Kidney epithelial cell (primary cell): ENCODE results near the gene TMEM272. TPM values are rescaled to one million over a fixed set of nuclear protein-coding genes. Genes with fewer than 3 reads are reported as not detected.

ENCODE experiments used
- DNase-seq: peaks from one replicate; pipeline ENCODE4 v3.0.0-alpha.2; 2010; ENCODE audit warnings: low read depth
- H3K27me3 ChIP-seq: 2 replicates; pipeline ENCODE4 v1.6.0; 2011; ENCODE audit warnings: low read length; ENCODE audit not compliant: control insufficient read depth, insufficient read depth
- H3K36me3 ChIP-seq: 2 replicates; pipeline ENCODE4 v1.5.1; 2011; ENCODE audit warnings: low read length; ENCODE audit not compliant: control insufficient read depth, insufficient read depth
- H3K4me3 ChIP-seq: 2 replicates; pipeline ENCODE4 v1.5.1; 2011; ENCODE audit warnings: low read depth, mild to moderate bottlenecking, control low read depth, low read length
- total RNA-seq: library from RNA; depleted of rRNA; stranded (reverse); fragments of >200 nt; gene quantifications from 2 replicates; pipeline ENCODE4 v1.2.3, GENCODE V29; 2015
- TF ChIP-seq, protein P1 (sequence below): IDR thresholded peaks from 2 replicates; pipeline ENCODE4 v1.5.1; 2011; ENCODE audit warnings: mild to moderate bottlenecking, moderate library complexity, low read length, control low read depth, inconsistent platforms; ENCODE audit not compliant: insufficient read depth, poor library complexity, severe bottlenecking

Gene TMEM272
- total RNA-seq, 1 donor from 2014 or later = not detected

DNA sequence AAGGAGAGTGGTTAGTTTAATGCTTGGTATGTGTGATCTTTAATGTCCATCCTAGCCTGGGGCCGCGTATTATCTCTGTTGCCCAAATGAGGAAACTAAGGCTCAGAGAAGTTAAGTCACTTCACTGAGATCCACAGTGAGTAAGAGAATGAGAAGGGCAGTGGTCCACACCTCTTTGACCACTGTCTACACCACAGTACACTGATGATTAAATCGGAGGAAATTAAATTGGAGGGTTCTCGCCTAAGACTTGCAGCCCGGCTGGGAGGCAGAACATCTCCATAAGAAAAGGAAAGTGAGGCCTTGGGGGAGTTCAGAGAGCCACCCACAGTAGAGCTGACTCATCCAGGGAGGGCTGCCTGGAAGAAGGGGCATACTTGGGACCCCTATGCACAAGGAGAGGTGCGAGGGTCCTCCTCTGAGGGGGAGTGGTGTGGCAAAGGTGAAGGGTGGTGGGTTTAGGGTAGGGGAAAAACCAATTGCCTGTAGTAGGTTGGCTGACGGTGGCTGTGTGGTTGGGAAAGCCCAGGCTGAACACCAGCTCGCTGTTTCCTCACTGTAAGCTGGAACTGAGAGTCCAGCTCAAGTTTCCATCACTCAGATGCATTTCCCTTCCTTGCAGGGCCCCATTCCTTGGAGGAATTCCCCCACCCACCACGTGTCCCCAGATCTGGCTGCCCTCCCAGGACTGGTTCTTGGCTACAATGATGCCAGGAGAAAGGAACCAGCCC lies 26.0 kb downstream of the TMEM272 start:
- no peaks in the 10 kb centered on the region for H3K36me3 ChIP-seq
- no peak for DNase-seq
- peaks cover 29% of the 10 kb centered on the region for H3K27me3 ChIP-seq
- TF ChIP-seq, protein P1, sequence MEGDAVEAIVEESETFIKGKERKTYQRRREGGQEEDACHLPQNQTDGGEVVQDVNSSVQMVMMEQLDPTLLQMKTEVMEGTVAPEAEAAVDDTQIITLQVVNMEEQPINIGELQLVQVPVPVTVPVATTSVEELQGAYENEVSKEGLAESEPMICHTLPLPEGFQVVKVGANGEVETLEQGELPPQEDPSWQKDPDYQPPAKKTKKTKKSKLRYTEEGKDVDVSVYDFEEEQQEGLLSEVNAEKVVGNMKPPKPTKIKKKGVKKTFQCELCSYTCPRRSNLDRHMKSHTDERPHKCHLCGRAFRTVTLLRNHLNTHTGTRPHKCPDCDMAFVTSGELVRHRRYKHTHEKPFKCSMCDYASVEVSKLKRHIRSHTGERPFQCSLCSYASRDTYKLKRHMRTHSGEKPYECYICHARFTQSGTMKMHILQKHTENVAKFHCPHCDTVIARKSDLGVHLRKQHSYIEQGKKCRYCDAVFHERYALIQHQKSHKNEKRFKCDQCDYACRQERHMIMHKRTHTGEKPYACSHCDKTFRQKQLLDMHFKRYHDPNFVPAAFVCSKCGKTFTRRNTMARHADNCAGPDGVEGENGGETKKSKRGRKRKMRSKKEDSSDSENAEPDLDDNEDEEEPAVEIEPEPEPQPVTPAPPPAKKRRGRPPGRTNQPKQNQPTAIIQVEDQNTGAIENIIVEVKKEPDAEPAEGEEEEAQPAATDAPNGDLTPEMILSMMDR = no peak
- H3K4me3 ChIP-seq = no peak overlapping the region

DNA sequence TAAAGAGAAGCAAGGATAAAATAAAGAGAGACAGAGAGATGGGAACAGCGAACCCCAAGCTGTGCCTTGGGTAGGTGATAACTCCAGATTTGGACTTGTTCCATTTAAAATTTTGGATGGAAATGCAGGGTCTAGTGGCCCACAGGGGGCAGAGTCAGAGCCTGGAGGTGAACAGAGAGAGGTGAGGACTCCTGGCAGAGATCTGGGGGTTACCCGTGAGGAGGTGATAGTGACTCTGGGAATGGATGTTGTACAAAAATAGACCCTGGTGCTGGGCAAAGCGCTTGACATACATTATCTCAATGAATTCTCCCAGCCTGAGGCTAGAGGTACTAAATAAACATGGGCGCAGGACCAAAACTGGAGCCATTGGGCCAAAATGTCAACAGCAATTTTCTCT lies 26.7 kb downstream of the TMEM272 start:
- H3K36me3 ChIP-seq = no peaks in the 10 kb centered on the region
- H3K27me3 ChIP-seq = peaks cover 29% of the 10 kb centered on the region
- H3K4me3 ChIP-seq = no peak overlapping the region
- DNase-seq = no peak
- TF ChIP-seq, protein P1 = no peak

DNA sequence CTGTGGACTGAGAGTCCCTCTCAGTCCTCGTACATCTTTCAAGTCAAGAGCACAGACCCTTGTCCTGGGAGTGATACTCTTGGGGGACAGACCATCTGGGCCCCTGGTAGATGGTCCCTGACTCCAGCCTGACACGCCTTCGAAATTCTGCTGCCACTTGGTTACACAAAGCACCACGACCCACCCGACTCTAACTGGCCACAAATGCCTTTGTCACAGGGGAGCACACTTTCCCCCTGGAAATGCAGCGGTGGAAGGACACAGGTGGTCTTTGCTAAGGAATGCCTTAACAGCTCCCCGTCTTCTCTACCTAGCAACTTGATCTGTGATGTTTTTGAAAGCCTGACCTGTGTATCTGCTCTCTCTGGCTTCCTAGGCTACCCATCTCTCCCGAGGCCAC lies 27.3 kb downstream of the TMEM272 start:
- TF ChIP-seq, protein P1 = no peak
- no peaks in the 10 kb centered on the region for H3K36me3 ChIP-seq
- no peak overlapping the region for H3K4me3 ChIP-seq
- no peak for DNase-seq
- peaks cover 29% of the 10 kb centered on the region for H3K27me3 ChIP-seq

DNA sequence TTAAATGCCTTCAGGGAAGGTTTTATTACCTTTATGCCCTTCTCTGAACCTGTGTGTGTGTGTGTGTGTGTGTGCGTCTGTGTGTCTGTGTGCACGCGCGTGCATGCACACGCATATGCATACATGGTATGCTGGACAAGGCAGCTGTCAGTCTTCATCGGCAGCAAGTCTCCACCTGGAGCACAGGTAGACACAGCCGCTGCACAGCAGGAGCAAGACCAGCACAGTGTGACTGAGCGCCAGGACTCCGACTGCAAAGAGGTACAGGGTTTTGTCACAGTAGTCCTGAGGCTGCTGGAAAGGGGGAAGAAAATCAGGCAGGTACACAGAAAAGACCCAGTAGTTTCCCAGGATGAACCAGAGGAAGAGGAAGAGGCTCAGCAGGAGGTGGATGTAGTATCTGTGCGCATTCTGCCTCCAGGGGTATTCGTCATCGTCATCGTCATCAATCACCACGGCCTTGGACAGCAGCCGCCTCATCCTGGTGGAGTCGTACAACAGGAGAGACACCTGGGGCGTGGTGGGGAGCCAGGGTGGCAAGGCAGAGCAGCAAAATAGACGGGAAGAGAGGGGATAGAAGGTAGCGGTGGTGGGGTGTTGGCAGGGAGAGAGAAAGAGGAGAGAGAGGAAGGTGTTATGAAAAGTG lies 28.2 kb downstream of the TMEM272 start:
- Histone ChIP-seq H3K4me3 (no peak overlapping the region), H3K27me3 (peaks cover 29% of the 10 kb centered on the region), H3K36me3 (no peaks in the 10 kb centered on the region)
- no peak for DNase-seq
- TF ChIP-seq, protein P1 = no peak

DNA sequence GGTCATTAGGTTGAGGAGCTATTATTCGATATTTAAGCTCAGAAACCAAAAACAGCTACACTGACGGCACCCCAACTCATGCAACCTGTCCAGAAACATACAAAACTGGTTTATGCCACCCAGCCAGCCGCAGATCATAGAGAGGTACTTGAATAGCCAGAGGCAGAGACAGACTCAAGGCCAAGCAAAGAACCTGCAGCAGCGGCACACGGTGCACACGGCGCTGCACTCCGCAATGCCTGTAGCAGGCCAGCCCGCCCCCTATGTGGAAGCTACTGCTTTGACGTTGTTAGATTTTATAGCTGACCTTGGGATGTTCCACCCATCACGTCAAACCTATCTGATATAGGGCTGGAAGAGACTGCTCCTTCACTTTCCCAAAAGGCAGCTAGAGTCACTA lies 29.1 kb downstream of the TMEM272 start:
- no peak for DNase-seq
- TF ChIP-seq, protein P1 = no peak
- Histone ChIP-seq H3K27me3 (peaks cover 29% of the 10 kb centered on the region), H3K4me3 (no peak overlapping the region), H3K36me3 (no peaks in the 10 kb centered on the region)
